ENCODE results near the gene STXBP3.
"Not testable (repeated sequence)": the region's sequence is repeated elsewhere in the genome, so short reads cannot be mapped to it uniquely, and the experiment has no call there.

STXBP3 gene

GRCh38 chr1:108729481-108729880 lies 17.0 kb upstream of the STXBP3 start:
- DNase-seq, result no peak

GRCh38 chr1:108732398-108732797 lies 14.1 kb upstream of the STXBP3 start:
- no peak for DNase-seq

- DNase-seq, result no peak
Observed at GRCh38 chr1:108734171-108734865, 12.2 kb upstream of the STXBP3 start.

GRCh38 chr1:108742253-108742652 lies 4.2 kb upstream of the STXBP3 start:
- DNase-seq, result no peak

GRCh38 chr1:108745980-108746381 lies 493 bp upstream of the STXBP3 start:
- DNase-seq, result no peak

GRCh38 chr1:108747171-108747850 lies 837 bp downstream of the STXBP3 start:
- no peak for DNase-seq

GRCh38 chr1:108747898-108748297 lies 1.4 kb downstream of the STXBP3 start:
- no peak for DNase-seq

GRCh38 chr1:108749081-108749480 lies 2.6 kb downstream of the STXBP3 start:
- DNase-seq, result no peak

- DNase-seq, result no peak
Observed at GRCh38 chr1:108750476-108751181, 4.2 kb downstream of the STXBP3 start.

GRCh38 chr1:108753363-108753762 lies 6.9 kb downstream of the STXBP3 start:
- no peak for DNase-seq

- no peak for DNase-seq
Observed at GRCh38 chr1:108758796-108759195, 12.3 kb downstream of the STXBP3 start.

GRCh38 chr1:108767115-108767514 lies 20.6 kb downstream of the STXBP3 start:
- no peak for DNase-seq

- no peak for DNase-seq
Observed at GRCh38 chr1:108767708-108768107, 21.2 kb downstream of the STXBP3 start.

GRCh38 chr1:108777839-108778238 lies 31.4 kb downstream of the STXBP3 start:
- DNase-seq, result no peak

- no peak for DNase-seq
Observed at GRCh38 chr1:108779455-108779854, 33.0 kb downstream of the STXBP3 start.

- no peak for DNase-seq
Observed at GRCh38 chr1:108780937-108781574, 34.6 kb downstream of the STXBP3 start.

GRCh38 chr1:108781575-108781944 lies 35.1 kb downstream of the STXBP3 start:
- not testable (repeated sequence) for DNase-seq

GRCh38 chr1:108785264-108785663 lies 38.8 kb downstream of the STXBP3 start:
- DNase-seq, result no peak

- no peak for DNase-seq
Observed at GRCh38 chr1:108785880-108786279, 39.4 kb downstream of the STXBP3 start.

- DNase-seq, result no peak
Observed at GRCh38 chr1:108791790-108792189, 45.3 kb downstream of the STXBP3 start.

- DNase-seq, result no peak
Observed at GRCh38 chr1:108792420-108792819, 45.9 kb downstream of the STXBP3 start.

GRCh38 chr1:108799001-108799400 lies 52.5 kb downstream of the STXBP3 start:
- no peak for DNase-seq

- DNase-seq, result no peak
Observed at GRCh38 chr1:108801101-108801500, 54.6 kb downstream of the STXBP3 start.

- DNase-seq, result no peak
Observed at GRCh38 chr1:108803548-108803947, 57.1 kb downstream of the STXBP3 start.
